Endometrial microvascular endothelial cells (primary cell): ENCODE results near the gene DRC7. TPM values are rescaled to one million over a fixed set of nuclear protein-coding genes. Genes with fewer than 3 reads are reported as not detected.
"Not testable (repeated sequence)": the region's sequence is repeated elsewhere in the genome, so short reads cannot be mapped to it uniquely, and the experiment has no call there.

ENCODE experiments used
- in situ Hi-C: cut with HindIII; loops from 2 replicates; pipeline ENCODE4 v1.10.0; 2017; ENCODE audit warnings: low sequenced_read_pairs, low pct_unique_long_range_greater_than_20kb; ENCODE audit errors: inconsistent ontology term
- total RNA-seq: library from RNA; depleted of rRNA; stranded (reverse); fragments of >200 nt; gene quantifications from one replicate; pipeline ENCODE4 v1.2.3, GENCODE V29; 2015; ENCODE audit errors: inconsistent ontology term

Gene DRC7
- total RNA-seq, 1 donor from 2014 or later = not detected

DNA sequence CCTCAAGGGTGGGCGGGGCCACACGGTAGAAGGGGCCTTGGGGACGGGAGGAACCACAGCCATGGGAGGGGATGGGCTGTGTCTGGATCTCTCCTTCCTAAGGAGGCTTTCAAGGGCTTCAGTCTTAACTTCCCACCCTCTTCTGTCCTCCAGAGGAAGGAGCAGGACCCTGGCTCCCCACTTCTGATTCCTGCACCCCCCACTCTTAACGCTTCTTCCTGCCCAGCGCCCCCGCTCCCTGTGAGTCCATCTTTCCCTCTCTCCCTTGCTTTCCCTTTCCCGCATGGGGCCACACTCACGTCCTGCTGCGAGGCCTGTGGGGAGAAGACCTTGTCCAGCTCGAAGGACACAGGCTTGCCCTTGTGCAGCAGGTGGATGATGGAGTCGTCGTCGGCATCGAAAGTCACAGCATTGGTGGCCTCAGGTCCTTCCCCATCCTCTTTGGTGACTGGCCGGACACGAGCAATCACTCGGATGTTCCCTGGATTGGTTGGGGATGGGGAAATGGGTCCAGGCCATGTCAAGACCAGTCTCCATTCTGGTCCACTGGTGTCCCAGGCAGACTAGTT, 70.6 kb downstream of the DRC7 start:
- in situ Hi-C loops = loop anchor here (25.0 kb wide), 1 partner anchor 222 kb away; a partner anchor contains a TSS

- in situ Hi-C loops = loop anchor here (25.0 kb wide), 1 partner anchor 220 kb away; a partner anchor contains a TSS
Measured at GRCh38 chr16:57766714-57767348, 72.2 kb downstream of the DRC7 start.

DNA sequence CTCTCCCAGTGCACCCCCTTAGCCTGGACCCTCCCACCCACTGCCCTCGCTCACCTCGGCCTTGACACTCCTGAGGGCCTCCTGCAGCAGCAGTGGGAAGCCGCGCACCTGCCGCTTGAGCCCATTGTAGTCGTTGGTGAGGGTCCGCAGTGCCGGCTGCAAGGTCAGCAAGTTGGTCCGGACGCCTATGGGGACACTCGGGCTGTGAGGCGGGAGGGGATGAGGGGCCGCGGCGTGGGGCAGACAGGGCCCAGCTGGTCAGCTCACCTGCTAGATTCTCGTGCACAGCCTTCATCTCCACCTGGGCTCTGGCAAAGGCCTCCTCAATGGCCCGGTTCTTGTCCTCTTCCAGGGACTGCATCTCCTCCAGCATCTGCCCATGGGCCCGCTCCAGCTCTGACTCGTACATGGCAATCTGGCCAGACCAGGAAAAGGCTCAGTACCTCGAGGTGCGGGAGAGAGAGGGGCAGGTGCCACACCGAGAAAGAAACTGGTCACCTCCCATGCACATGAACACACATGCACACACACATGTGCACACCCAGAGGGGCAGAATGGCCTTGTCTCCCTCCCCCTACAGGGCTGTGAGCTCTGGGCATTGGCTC, 75.0 kb downstream of the DRC7 start:
- in situ Hi-C loops = loop anchor here (25.0 kb wide), 1 partner anchor 218 kb away; a partner anchor contains a TSS

GRCh38 chr16:57770361-57770760, 75.8 kb downstream of the DRC7 start:
- in situ Hi-C loops = loop anchor here (25.0 kb wide), 1 partner anchor 217 kb away; a partner anchor contains a TSS

DNA sequence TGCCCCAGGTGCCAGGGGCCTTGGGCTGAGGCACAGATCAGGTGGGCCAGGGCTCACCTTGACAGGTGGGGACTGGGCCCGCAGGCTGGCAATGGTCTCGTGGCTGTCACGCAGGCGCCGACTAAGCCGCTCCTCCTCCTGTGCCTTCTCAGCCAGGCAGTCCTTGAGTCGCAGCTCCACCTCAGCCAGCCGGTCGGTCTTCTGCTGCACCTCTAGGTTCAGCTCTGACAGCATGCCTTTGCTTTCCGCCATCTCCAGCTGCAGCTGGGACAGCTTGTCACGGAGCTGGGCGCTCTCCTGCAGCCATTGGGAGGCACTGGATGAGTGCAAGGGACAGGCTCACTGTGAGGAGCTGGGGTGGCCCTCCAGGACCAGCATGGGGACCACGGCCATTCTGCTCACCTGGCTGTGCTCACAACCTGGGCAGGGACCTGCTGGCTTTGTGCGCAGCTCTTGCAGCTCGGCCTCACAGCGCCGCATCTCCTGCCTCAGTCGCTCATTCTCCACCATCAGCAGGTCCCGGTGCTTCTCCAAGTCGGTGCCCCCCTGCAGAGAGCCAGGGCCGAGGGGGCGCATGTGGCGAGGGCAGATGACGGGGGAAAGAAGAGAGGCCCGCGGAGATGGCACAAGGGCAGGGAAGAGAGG, 76.7 kb downstream of the DRC7 start:
- in situ Hi-C loops = loop anchor here (25.0 kb wide), 1 partner anchor 216 kb away; a partner anchor contains a TSS

- in situ Hi-C loops = loop anchor here (25.0 kb wide), 1 partner anchor 214 kb away; a partner anchor contains a TSS
Measured at GRCh38 chr16:57773019-57773418, 78.4 kb downstream of the DRC7 start.

- in situ Hi-C loops = loop anchor here (25.0 kb wide), 1 partner anchor 214 kb away; a partner anchor contains a TSS
Measured at GRCh38 chr16:57773655-57774295, 79.2 kb downstream of the DRC7 start.

DNA sequence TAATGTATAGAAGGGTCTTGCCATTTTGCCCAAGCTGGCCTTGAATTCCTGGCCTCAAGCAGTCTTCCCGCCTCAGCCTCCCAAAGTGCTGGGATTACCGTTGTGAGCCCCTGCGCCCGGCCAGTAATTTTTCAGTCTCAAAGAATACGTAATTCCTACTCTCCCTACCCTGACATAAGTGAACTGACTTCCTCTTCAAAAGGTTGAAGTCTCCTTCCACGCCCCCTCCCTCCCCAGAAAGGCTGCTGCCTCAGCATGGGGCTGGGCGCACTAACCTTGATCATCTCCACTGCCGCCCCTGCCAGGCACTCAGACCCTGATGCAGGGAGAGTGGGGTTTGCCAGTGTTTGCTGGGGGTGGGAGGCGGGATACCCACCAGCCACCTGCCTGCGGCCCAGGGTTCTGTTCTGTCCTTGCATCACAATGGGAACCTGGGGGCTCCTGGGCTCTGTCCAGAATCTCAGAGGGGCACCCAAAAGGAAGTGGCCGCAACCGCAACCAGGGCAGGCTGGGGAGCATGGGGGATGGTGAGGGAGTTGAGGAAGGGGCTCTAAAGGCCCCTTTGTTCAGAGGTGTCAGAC, 80.2 kb downstream of the DRC7 start:
- in situ Hi-C loops = loop anchor here (25.0 kb wide), 1 partner anchor 213 kb away; a partner anchor contains a TSS

DNA sequence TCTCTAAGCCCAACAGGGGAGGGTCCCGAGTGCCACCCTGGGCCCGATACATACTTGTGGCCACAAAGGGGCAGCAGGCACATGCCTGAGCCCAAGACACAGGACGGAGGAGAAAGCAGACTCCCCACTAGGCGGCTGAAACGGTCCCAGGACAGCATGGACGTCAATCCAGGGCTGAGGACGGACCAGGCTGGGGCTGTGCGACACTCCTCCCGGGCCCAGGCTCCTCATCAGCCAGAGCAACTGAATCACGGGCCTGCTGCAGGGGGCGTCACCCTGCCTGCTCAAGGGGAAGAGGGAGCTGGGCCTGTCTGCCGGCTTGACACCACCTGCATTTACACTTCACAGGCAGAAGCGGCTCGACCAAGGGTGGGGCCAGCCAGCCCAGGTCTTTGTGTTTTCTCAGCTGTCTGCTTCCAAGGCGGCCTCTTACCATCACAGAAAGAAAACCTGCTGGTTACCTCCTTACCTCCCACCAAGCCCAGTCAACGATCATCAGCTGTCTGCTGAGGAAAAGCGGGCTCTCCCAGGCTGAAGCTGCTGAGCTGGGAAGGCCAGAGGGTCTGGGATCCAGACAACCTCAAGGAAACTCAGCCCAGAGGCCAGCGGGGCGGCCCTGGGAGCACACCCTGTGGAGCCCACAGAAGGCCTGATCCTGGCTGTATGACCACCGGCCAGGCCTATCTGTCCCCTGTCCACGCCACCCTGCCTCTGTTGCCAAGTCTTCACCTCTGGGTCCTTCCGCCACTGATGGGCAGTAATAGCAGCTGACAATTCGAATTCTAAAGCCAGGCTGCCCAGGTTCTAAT, 81.3 kb downstream of the DRC7 start:
- in situ Hi-C loops = no loop called here

DNA sequence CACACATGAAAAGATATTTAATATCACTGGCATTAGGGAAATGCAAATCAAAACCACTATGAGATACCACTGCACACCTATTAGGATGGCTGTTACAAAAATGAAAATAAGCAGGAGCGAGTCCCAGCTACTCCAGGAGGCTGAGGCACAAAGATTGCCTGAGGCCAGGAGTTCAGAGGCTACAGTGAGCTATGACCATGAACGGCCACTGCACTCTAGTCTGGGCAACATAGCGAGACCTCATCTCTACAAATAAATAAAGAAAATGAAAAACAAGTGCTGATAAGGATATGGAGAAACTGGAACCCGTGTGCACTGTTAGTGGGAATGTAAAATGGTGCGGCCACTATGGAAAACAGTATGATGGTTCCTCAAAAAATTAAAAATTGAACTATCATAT, 84.1 kb downstream of the DRC7 start:
- in situ Hi-C loops = no loop called here

DNA sequence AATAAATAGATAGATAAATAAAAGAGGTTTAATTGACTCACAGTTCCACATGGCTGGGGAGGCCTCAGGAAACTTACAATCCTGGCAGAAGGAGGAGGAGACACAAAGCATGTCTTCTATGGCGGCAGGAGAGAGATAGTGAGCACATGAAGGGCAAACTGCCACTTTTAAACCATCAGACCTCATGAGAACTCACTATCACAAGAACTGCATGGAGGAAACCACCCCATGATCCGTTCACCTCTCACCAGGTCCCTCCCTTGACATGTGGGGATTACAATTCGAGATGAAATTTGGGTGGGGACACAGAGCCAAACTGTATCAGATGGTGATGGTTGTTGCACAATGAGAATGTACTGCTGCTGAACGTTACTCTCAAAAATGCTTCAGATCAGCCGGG, 85.2 kb downstream of the DRC7 start:
- in situ Hi-C loops = not testable (repeated sequence)

DNA sequence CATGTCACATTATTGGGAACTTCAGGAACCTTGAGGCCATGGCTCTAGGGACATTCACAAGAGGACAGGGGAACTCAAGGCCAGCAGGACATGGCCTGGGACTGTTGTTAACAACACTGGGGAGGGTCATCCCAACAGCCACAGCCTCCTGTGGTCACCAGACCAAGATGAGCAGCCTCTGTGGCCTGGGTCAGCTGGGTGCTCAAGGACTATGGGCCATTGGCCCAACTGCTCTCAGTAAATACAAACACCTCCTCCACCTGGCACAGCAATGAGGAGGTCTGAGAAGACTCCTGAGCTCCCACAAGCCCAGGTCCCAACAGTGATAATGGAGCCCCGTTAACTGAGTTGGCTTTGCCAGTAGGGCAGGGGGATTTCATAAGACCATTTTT, 86.7 kb downstream of the DRC7 start:
- in situ Hi-C loops = no loop called here

Other genes starting within 250 kb of the DRC7 start
- gene CIAPIN1, start 247.4 kb upstream of the DRC7 start, total RNA-seq = 87.3 TPM
- 52.5 TPM for gene COQ9, start 247.3 kb upstream of the DRC7 start, total RNA-seq
- 114 TPM for gene POLR2C, start 232.1 kb upstream of the DRC7 start, total RNA-seq
- gene DOK4, start 208.3 kb upstream of the DRC7 start, total RNA-seq = 13.5 TPM
- 9.8 TPM for gene CCDC102A, start 158.2 kb upstream of the DRC7 start, total RNA-seq
- gene ADGRG5, start 152.2 kb upstream of the DRC7 start, total RNA-seq = not detected
- gene ADGRG1, start 66.2 kb upstream of the DRC7 start, total RNA-seq = 242 TPM
- not detected for gene ADGRG3, start 26.5 kb upstream of the DRC7 start, total RNA-seq
- gene KATNB1, start 41.0 kb downstream of the DRC7 start, total RNA-seq = 43.4 TPM
- 47.7 TPM for gene KIFC3, start 107.7 kb downstream of the DRC7 start, total RNA-seq